Measurements from ENCODE around the gene PSMC3. TPM values are rescaled to one million over a fixed set of nuclear protein-coding genes. Genes with fewer than 3 reads are reported as not detected.

Gene PSMC3
- total and polyA plus RNA-seq, 2 of the 13 experiments (the other 11 are each of a cell fraction or from before 2014, with no cell fraction given) = 75.8 to 214 TPM

DNA sequence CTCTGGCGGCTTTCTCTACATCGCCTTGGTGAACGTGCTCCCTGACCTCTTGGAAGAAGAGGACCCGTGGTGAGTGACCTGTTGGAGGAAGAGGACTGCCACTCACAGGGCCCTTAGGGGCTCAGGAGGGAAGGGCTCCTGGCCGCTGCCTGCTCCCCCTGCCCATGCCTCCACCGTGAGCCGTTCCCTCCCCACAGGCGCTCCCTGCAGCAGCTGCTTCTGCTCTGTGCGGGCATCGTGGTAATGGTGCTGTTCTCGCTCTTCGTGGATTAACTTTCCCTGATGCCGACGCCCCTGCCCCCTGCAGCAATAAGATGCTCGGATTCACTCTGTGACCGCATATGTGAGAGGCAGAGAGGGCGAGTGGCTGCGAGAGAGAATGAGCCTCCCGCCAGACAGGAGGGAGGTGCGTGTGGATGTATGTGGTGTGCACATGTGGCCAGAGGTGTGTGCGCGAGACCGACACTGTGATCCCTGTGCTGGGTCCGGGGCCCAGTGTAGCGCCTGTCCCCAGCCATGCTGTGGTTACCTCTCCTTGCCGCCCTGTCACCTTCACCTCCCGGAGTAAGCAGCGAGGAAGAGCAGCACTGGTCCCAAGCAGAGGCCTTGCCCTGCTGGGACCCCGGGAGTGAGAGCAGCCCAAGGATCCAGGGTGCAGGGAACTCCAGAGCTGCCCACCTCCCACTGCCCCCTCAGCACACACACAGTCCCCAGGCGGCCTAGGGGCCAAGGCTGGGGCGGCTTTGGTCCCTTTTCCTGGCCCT lies 11.0 kb downstream of the PSMC3 start:
- in situ Hi-C loops (cut with HindIII; ENCODE audit: extremely low pct_ligation_motif_present, low pct_unique_long_range_greater_than_20kb) (no loop called here), intact Hi-C loops (cut with micrococcal nuclease; ENCODE audit: unreplicated experiment) (no loop called here)
- Histone ChIP-seq H3K4me1 (ENCODE audit: insufficient read depth, low read length) (peaks cover 1% of the 10 kb centered on the region), H2AFZ (ENCODE audit: low read length) (no peak overlapping the region), H3K36me3 (replicated peaks in 1 of 2; ENCODE audit: control insufficient read depth in 1 of 2, insufficient read depth in 2 of 2, low read length in 2 of 2) (peaks cover 24 to 27% of the 10 kb centered on the region in 2 experiments; a peak in 4 of 5 replicates), H4K20me1 (ENCODE audit: insufficient read depth, low read length) (no peaks in the 10 kb centered on the region), H3K79me2 (ENCODE audit: insufficient read depth, low read length) (no peaks in the 10 kb centered on the region), H3K9me3 (ENCODE audit: low read length) (no peaks in the 10 kb centered on the region), H3K4me2 (ENCODE audit: low read depth, low read length) (no peak overlapping the region), H3K27ac (ENCODE audit: extremely low read length, insufficient read depth, low read length) (no peak overlapping the region), H3K27me3 (ENCODE audit: control insufficient read depth in 1 of 2, insufficient read depth in 2 of 2, low read length in 2 of 2) (no peaks in the 10 kb centered on the region), H3K4me3 (replicated peaks in 1 of 3; ENCODE audit: insufficient read depth in 1 of 3, low read depth in 2 of 3, low read length in 3 of 3) (no peak overlapping the region), H3K9ac (ENCODE audit: insufficient read depth, low read depth, low read length) (no peak overlapping the region)
- BruUV-seq (replicated peaks) = no TSS peak
- POLR2A ChIA-PET = interaction anchor here (1.0 to 1.2 kb wide), 3 partner anchors 8 to 27 kb away, joined by 3 to 10 read pairs (median 3); partner anchors contain the start of gene PSMC3
- FAIRE-seq = no peak
- DNase-seq (ENCODE audit: low spot score) = no peak
- peak; percentile 91 for TF ChIP-seq AGO2 (optimal IDR thresholded peaks at IDR 0.05; ENCODE audit: low read depth, low read length)
- TF ChIP-seq, protein P1, sequence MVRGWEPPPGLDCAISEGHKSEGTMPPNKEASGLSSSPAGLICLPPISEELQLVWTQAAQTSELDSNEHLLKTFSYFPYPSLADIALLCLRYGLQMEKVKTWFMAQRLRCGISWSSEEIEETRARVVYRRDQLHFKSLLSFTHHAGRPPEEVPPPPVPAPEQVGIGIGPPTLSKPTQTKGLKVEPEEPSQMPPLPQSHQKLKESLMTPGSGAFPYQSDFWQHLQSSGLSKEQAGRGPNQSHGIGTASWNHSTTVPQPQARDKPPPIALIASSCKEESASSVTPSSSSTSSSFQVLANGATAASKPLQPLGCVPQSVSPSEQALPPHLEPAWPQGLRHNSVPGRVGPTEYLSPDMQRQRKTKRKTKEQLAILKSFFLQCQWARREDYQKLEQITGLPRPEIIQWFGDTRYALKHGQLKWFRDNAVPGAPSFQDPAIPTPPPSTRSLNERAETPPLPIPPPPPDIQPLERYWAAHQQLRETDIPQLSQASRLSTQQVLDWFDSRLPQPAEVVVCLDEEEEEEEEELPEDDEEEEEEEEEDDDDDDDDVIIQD (CRISPR knock-in tag; IDR thresholded peaks at IDR 0.05; ENCODE audit: low read depth) = no peak
- no peak for TF ChIP-seq ZNF343 (CRISPR knock-in tag; IDR thresholded peaks at IDR 0.05)
- no peak for TF ChIP-seq HDAC1 (CRISPR knock-in tag; IDR thresholded peaks at IDR 0.05)
- no peak for TF ChIP-seq JUND (CRISPR knock-in tag; IDR thresholded peaks at IDR 0.05)
- TF ChIP-seq, protein P2, sequence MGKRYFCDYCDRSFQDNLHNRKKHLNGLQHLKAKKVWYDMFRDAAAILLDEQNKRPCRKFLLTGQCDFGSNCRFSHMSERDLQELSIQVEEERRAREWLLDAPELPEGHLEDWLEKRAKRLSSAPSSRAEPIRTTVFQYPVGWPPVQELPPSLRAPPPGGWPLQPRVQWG (CRISPR knock-in tag; IDR thresholded peaks at IDR 0.05; ENCODE audit: borderline replicate concordance, low read depth) = no peak
- TF ChIP-seq ZNF563 (CRISPR knock-in tag; IDR thresholded peaks at IDR 0.05) = no peak
- TF ChIP-seq ZZZ3 (CRISPR knock-in tag; IDR thresholded peaks at IDR 0.05; ENCODE audit: borderline replicate concordance) = no peak
- no peak for TF ChIP-seq ZNF605 (CRISPR knock-in tag; IDR thresholded peaks at IDR 0.05)
- TF ChIP-seq, protein P3, sequence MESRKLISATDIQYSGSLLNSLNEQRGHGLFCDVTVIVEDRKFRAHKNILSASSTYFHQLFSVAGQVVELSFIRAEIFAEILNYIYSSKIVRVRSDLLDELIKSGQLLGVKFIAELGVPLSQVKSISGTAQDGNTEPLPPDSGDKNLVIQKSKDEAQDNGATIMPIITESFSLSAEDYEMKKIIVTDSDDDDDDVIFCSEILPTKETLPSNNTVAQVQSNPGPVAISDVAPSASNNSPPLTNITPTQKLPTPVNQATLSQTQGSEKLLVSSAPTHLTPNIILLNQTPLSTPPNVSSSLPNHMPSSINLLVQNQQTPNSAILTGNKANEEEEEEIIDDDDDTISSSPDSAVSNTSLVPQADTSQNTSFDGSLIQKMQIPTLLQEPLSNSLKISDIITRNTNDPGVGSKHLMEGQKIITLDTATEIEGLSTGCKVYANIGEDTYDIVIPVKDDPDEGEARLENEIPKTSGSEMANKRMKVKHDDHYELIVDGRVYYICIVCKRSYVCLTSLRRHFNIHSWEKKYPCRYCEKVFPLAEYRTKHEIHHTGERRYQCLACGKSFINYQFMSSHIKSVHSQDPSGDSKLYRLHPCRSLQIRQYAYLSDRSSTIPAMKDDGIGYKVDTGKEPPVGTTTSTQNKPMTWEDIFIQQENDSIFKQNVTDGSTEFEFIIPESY (CRISPR knock-in tag; IDR thresholded peaks at IDR 0.05) = peak; percentile 27; the same call in 1 of the 2 replicates
- ATAC-seq = peak; percentile 11
- 95% methylated on average over 22 of the region's 31 CpGs for WGBS (ENCODE audit: low lambda C conversion rate)
- CTCF ChIA-PET (ENCODE audit: low intra/inter-chr PET ratio, low total read pairs) = no interaction called here
